ENCODE data around the gene NAV3.

NAV3 gene

DNA sequence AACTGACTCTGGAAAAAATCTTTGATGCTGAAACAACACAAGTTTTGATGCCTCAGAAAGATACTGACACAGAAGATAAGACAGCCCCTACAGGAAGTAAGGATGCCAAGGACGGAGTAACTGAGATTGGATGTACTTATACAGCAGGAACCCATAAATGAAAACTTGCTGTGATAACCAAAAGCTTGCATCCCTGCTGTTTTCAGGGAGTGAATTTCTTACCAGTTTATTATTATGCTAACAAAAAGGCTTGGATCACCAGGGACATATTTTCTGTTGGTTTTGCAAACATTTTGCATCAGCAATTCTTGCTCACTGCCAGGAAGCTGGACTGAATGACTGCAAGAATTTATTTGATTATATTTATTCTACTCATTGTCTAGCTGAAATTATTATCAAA lies 197.7 kb downstream of the NAV3 start:
- H3K27me3 ChIP-seq (ENCODE audit: low read depth) = no peaks in the 10 kb centered on the region
- in situ Hi-C loops (cut with MboI; ENCODE audit: low sequenced_read_pairs) = no loop called here
- H3K4me1 ChIP-seq = no peaks in the 10 kb centered on the region
- DNase-seq (ENCODE audit: low spot score in 2 of 2) = no peak
- no peaks in the 10 kb centered on the region; the same call in 1 of the 2 replicates for H3K36me3 ChIP-seq (replicated peaks)
- H3K4me3 ChIP-seq = no peak overlapping the region
- H3K9me3 ChIP-seq = no peaks in the 10 kb centered on the region

DNA sequence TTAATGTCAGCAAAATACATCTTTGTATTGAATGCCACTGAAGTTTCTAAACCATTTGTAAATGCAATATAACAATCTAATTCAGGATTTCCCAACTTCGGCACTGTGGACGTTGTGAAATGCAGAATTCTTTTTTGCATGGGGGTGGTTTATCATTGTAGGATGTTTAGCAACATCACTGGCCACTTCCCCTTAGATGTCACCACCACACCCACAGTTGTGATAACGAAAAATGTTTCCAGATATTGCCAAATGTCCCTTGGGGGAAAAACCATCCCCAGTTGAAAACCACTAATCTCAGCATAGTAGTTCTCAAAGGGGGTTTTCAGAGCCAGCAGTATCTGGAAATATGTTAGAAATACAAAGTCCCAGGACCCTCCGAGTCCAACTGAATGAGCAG lies 203.3 kb downstream of the NAV3 start:
- in situ Hi-C loops (cut with MboI; ENCODE audit: low sequenced_read_pairs) = no loop called here
- Histone ChIP-seq H3K9me3 (no peaks in the 10 kb centered on the region), H3K4me1 (0 out of 2 replicates have a peak, but pooled peaks cover 3% of the 10 kb centered on the region), H3K27me3 (ENCODE audit: low read depth) (no peaks in the 10 kb centered on the region), H3K36me3 (replicated peaks) (peaks cover 3% of the 10 kb centered on the region), H3K4me3 (no peak overlapping the region)
- DNase-seq (ENCODE audit: low spot score in 2 of 2) = no peak

DNA sequence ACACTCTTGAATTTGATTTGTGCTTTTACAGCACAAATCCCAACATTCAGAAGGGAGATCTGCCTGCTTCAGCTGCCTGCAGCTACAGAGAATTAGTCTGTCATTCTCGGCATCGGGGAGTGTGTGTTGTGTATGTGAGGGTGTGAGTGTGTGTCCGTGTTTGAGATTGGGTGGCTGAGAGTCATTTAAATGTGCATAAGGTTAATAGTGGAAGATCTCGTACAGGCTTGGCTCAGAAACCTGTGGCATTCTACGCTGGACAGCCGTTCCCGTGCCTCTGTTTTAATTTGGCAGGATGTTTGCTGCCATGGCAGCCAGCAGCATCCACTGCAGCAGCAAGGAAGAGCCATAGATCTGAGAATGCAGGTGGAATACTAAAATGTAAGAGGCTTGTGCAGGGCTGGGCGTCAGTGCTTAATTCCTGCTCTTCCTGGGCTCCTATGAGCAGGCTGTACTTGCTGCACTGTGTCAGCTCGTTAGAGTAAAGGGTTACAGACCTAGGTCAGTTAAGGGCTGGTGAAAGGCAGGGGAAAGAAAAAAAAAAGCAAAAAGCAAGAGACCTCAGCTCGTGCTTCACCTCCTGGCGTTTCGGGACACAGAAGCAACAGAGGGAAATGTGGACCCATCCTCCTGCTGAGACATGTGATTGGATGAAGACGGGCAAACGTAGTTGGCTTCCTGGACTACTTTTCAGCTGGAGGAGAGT lies 205.4 kb downstream of the NAV3 start:
- in situ Hi-C loops (cut with MboI; ENCODE audit: low sequenced_read_pairs) = no loop called here
- DNase-seq (ENCODE audit: low spot score in 2 of 2) = no peak
- H3K4me3 ChIP-seq = no peak overlapping the region

DNA sequence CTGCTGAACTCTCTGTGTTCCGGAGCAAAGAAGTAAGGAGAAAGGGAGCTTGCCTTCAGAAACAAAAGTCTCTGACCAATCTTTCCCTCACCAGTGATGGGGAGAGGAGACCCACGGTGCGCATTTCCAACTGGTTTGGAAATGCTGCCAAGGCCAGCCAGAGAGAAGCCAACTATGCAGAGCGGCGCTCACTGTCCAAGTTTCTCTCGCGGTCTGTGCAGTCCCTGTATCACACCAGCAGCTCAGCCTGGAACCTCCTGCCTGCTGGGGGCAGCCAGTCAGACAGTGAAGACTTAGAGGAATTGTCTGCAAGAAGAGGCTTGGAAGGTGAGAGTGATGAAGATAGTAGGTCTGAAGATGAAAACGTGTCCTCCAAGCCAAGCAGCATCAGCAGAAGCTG lies 206.2 kb downstream of the NAV3 start:
- no peak for DNase-seq (ENCODE audit: low spot score in 2 of 2)
- no peaks in the 10 kb centered on the region for H3K27me3 ChIP-seq (ENCODE audit: low read depth)
- peaks cover 3% of the 10 kb centered on the region; the same call in 1 of the 2 replicates for H3K36me3 ChIP-seq (replicated peaks)
- in situ Hi-C loops (cut with MboI; ENCODE audit: low sequenced_read_pairs) = no loop called here
- H3K9me3 ChIP-seq = no peaks in the 10 kb centered on the region
- H3K4me1 ChIP-seq = 0 out of 2 replicates have a peak, but pooled peaks cover 3% of the 10 kb centered on the region
- H3K4me3 ChIP-seq = no peak overlapping the region

More for the DNA sequence above, 205.4 kb downstream of the NAV3 start:
- H3K9me3 ChIP-seq = no peaks in the 10 kb centered on the region
- peaks cover 3% of the 10 kb centered on the region for H3K36me3 ChIP-seq (replicated peaks)
- H3K4me1 ChIP-seq = 0 out of 2 replicates have a peak, but pooled peaks cover 3% of the 10 kb centered on the region
- H3K27me3 ChIP-seq (ENCODE audit: low read depth) = no peaks in the 10 kb centered on the region

DNA sequence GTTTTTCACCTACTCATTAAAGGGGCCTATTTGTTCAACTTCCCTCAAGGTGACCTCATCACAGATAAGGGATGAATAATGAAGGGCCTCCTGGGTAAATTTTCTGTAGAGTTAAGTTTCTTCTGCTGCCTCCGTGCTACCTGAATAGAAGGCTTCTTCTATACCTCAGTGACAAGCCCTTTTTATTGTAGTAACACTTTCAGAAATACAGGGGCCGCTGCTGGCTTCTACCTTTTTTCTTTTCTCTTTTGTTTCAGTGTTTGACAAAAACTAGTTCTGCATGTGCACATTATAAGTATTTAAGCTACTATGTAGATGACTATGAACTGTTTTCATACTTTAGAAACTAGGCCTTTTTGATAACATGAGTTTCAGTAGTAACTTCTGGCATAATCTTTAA lies 207.0 kb downstream of the NAV3 start:
- no peak for DNase-seq (ENCODE audit: low spot score in 2 of 2)
- Histone ChIP-seq H3K4me3 (no peak overlapping the region), H3K27me3 (ENCODE audit: low read depth) (no peaks in the 10 kb centered on the region), H3K9me3 (no peaks in the 10 kb centered on the region), H3K4me1 (0 out of 2 replicates have a peak, but pooled peaks cover 3% of the 10 kb centered on the region), H3K36me3 (replicated peaks) (peaks cover 3% of the 10 kb centered on the region; the same call in 1 of the 2 replicates)
- in situ Hi-C loops (cut with MboI; ENCODE audit: low sequenced_read_pairs) = no loop called here

DNA sequence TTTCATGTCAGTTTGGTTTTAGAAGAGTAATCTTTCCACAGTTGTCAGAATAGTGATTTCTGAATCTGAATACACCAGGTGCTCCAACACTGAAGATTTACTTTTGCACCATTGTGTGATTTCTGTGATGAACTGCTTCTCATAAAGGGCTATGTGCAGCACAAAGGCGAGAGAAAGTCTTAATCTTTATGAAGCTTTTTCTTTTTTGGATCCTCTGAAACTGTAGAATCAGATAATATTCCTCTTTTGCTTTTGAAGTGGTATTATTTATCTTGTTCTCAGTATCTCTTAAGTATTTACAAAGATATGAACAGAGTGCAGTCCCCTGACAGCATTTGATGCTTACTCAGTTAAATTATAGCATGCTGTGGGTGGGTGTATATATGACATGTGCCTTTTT lies 207.8 kb downstream of the NAV3 start:
- in situ Hi-C loops (cut with MboI; ENCODE audit: low sequenced_read_pairs) = no loop called here
- H3K9me3 ChIP-seq = no peaks in the 10 kb centered on the region
- H3K4me3 ChIP-seq = no peak overlapping the region
- H3K4me1 ChIP-seq = 0 out of 2 replicates have a peak, but pooled peaks cover 3% of the 10 kb centered on the region
- DNase-seq (ENCODE audit: low spot score in 2 of 2) = no peak
- H3K36me3 ChIP-seq (replicated peaks) = peaks cover 3% of the 10 kb centered on the region; the same call in 1 of the 2 replicates
- H3K27me3 ChIP-seq (ENCODE audit: low read depth) = no peaks in the 10 kb centered on the region

DNA sequence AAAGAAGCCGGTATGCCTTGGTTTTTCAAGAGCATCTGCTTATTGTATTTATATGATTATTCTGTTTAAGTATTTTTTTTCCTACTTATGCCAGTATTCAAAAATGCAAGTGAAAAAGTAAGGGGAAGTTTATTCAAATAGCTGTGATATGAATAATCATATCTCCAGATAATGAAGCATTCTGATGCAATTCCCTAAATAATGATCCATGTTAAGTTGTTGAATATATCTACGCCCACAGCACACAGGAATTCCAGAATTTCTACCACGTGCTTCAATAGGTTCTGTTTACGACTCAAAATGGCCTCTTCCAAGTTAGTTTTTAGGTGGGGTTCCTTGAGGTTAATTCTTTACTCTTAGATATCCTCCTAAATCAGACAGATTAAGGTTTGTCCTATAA lies 208.3 kb downstream of the NAV3 start:
- Histone ChIP-seq H3K4me3 (no peak overlapping the region), H3K27me3 (ENCODE audit: low read depth) (no peaks in the 10 kb centered on the region), H3K9me3 (no peaks in the 10 kb centered on the region), H3K36me3 (replicated peaks) (peaks cover 3% of the 10 kb centered on the region; the same call in 1 of the 2 replicates), H3K4me1 (0 out of 2 replicates have a peak, but pooled peaks cover 3% of the 10 kb centered on the region)
- DNase-seq (ENCODE audit: low spot score in 2 of 2) = no peak
- in situ Hi-C loops (cut with MboI; ENCODE audit: low sequenced_read_pairs) = no loop called here

DNA sequence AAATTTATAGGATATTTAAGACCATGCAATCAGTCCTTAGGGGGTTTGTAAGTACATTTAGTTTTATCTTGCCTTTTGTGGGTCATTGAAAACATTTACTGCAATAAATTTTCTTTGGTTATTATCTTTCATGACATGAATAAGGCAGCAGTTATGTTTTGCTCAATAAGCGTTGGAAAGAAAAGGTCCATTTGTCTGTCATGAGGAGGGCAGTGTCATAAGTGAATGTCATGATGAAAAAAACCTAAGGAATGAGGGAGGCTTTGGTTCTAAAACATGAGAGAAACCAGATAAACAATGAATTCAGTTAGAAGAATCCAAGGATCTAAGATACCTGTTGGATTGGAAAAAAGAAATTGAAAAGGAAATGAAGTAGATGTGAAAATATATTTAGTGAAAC lies 209.4 kb downstream of the NAV3 start:
- no peak overlapping the region for H3K4me3 ChIP-seq
- no peak for DNase-seq (ENCODE audit: low spot score in 2 of 2)
- no peaks in the 10 kb centered on the region for H3K27me3 ChIP-seq (ENCODE audit: low read depth)
- H3K9me3 ChIP-seq = no peaks in the 10 kb centered on the region
- H3K36me3 ChIP-seq (replicated peaks) = peaks cover 3% of the 10 kb centered on the region; the same call in 1 of the 2 replicates
- H3K4me1 ChIP-seq = 0 out of 2 replicates have a peak, but pooled peaks cover 3% of the 10 kb centered on the region
- in situ Hi-C loops (cut with MboI; ENCODE audit: low sequenced_read_pairs) = no loop called here

DNA sequence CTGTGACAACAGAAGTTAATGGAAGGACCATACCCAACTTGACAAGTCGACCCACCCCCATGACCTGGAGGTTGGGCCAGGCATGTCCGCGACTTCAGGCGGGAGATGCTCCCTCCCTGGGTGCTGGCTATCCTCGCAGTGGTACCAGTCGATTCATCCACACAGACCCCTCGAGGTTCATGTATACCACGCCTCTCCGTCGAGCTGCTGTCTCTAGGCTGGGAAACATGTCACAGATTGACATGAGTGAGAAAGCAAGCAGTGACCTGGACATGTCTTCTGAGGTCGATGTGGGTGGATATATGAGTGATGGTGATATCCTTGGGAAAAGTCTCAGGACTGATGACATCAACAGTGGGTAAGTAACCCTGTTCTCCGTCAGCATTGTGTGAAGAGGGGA lies 220.1 kb downstream of the NAV3 start:
- Histone ChIP-seq H3K9me3 (no peaks in the 10 kb centered on the region), H3K4me1 (no peaks in the 10 kb centered on the region), H3K27me3 (ENCODE audit: low read depth) (no peaks in the 10 kb centered on the region), H3K36me3 (replicated peaks) (peaks cover 8% of the 10 kb centered on the region; the same call in 1 of the 2 replicates), H3K4me3 (no peak overlapping the region)
- DNase-seq (ENCODE audit: low spot score in 2 of 2) = no peak
- in situ Hi-C loops (cut with MboI; ENCODE audit: low sequenced_read_pairs) = no loop called here

DNA sequence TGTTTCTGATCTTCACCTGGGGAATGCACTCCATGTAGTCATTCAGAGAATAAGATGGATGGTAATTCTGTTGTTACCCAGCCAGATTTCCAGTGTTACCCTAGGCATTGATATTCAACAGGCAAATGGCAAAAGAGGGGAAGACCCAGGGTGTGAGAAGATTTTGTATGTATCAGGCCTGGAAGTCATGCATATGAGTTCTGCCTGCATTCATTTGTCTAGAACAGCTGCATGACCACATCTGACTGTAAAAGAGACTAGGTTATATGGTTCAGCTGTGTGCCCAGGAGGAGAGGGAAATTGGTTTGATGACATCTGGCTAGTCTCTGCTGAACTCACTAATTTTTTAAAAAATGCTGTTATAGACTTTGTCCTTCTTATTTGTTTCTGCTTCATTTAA lies 224.9 kb downstream of the NAV3 start:
- in situ Hi-C loops (cut with MboI; ENCODE audit: low sequenced_read_pairs) = no loop called here
- H3K36me3 ChIP-seq (replicated peaks) = peaks cover 3% of the 10 kb centered on the region; the same call in 1 of the 2 replicates
- no peaks in the 10 kb centered on the region for H3K9me3 ChIP-seq

DNA sequence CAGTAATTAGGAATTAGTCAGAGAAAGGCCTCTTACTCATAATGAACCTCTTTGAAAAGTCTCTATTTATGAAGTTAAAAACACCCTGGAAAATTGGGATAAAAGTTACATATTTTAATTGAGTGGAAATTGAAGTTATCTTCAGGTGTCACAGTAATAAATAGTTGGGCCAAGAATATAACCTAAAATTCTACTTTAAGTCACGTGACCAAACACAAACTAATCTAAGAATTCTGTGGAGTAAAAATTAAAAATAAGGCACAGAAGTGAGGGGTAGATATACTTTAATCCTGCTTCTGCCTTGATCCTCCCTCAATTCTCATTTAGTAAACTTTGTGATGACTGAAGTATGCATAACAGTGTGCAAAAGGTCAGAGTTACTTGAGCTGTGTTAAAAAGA lies 226.4 kb downstream of the NAV3 start:
- in situ Hi-C loops (cut with MboI; ENCODE audit: low sequenced_read_pairs) = no loop called here
- Histone ChIP-seq H3K27me3 (ENCODE audit: low read depth) (no peaks in the 10 kb centered on the region), H3K4me1 (no peaks in the 10 kb centered on the region; the same call in 1 of the 2 replicates), H3K4me3 (no peak overlapping the region), H3K36me3 (replicated peaks) (no peaks in the 10 kb centered on the region), H3K9me3 (no peaks in the 10 kb centered on the region)
- DNase-seq (ENCODE audit: low spot score in 2 of 2) = no peak

More for the DNA sequence above, 224.9 kb downstream of the NAV3 start:
- DNase-seq (ENCODE audit: low spot score in 2 of 2) = no peak
- Histone ChIP-seq H3K4me3 (no peak overlapping the region), H3K27me3 (ENCODE audit: low read depth) (no peaks in the 10 kb centered on the region), H3K4me1 (no peaks in the 10 kb centered on the region)

DNA sequence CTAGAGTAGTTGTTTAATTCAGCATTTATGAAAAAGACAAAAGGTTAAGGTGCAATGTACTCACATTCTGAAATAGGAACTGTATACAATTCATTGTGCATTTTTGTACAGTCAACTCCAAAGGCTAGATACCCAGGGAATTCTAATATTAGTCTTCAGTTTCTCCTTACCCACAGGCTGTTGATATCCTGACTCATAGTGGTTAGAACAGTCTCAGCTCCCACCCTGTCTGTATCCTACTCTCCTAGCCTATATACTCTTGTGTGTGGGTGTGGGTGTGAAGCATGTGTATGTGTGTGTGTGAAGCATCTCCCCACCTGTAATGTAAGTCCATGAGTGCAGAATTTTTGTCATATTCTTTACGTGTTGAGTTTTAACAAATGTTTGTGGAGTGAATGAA lies 229.5 kb downstream of the NAV3 start:
- Histone ChIP-seq H3K36me3 (replicated peaks) (no peaks in the 10 kb centered on the region), H3K4me3 (no peak overlapping the region), H3K9me3 (no peaks in the 10 kb centered on the region), H3K4me1 (peaks cover 17% of the 10 kb centered on the region), H3K27me3 (ENCODE audit: low read depth) (no peaks in the 10 kb centered on the region)
- no peak for DNase-seq (ENCODE audit: low spot score in 2 of 2)
- in situ Hi-C loops (cut with MboI; ENCODE audit: low sequenced_read_pairs) = no loop called here

DNA sequence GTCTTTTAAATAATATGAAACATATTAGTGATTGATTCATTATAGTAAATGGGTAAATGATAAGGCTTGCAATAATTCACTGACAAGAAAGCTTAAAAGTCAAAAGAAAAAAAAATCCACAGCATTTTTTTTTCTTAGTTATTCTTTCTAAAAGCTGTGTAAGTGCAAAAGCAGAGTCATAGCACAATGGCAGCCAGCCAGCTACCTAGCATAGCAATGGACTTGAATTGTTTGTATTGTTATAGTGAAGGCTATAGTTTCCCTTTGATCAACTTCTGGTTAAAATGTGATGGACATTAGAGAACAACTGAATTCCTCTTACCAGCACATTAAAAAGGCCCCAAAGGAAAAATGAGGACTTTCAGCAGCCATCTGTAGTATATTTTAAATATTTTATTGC lies 232.1 kb downstream of the NAV3 start:
- Histone ChIP-seq H3K4me3 (no peak overlapping the region), H3K36me3 (replicated peaks) (no peaks in the 10 kb centered on the region), H3K9me3 (no peaks in the 10 kb centered on the region), H3K4me1 (peaks cover 17% of the 10 kb centered on the region), H3K27me3 (ENCODE audit: low read depth) (no peaks in the 10 kb centered on the region)
- in situ Hi-C loops (cut with MboI; ENCODE audit: low sequenced_read_pairs) = no loop called here
- peak; percentile 78 to 80 for DNase-seq (ENCODE audit: low spot score in 2 of 2)

DNA sequence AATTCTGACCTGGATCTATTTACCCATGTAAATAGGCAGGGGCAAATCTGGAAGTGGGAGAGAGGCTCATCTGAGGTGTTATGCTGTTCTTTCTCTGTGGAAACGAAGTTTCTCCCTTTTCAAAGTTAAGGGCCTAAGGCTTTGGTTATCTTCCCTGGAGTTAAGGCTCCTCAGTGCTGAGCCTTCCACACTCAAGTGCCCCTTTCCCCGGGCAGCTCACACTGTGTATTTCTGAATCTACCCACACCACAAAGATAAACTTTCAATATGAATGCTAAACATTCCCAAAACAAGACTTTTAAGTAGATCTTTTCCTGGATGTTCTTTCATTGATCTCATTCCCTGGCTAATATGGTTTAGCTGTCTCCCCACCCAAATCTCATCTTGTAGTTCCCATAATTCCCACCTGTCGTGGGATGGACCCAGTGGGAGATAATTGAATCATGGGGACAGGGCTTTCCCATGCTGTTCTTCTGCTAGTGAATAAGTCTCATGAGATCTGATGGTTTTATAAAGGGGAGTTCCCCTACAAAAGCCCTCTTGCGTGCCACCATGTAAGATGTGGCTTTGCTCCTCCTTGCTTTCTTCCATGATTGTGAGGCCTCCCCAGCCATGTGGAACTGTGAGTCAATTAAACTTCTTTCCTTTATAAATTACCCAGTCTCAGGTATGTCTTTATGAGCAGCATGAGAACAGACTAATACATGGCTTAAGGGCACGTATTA lies 251.1 kb downstream of the NAV3 start:
- H3K36me3 ChIP-seq (replicated peaks) = no peaks in the 10 kb centered on the region
- peaks cover 5% of the 10 kb centered on the region; the same call in 1 of the 2 replicates for H3K4me1 ChIP-seq
- H3K4me3 ChIP-seq = no peak overlapping the region
- no peaks in the 10 kb centered on the region for H3K27me3 ChIP-seq (ENCODE audit: low read depth)
- no peak for DNase-seq (ENCODE audit: low spot score in 2 of 2)
- no peaks in the 10 kb centered on the region for H3K9me3 ChIP-seq
- in situ Hi-C loops (cut with MboI; ENCODE audit: low sequenced_read_pairs) = no loop called here

Data from HAP-1 (cell line).